ENCODE data around the gene BPIFA1. TPM values are rescaled to one million over a fixed set of nuclear protein-coding genes. Genes with fewer than 3 reads are reported as not detected.

Gene BPIFA1
- total and polyA plus RNA-seq, 2 experiments from 2014 or later, result not detected

GRCh38 chr20:33263784-33264183 lies 28.0 kb downstream of the BPIFA1 start:
- peaks cover 3% of the 10 kb centered on the region; the same call in 1 of the 2 replicates for H4K20me1 ChIP-seq (replicated peaks; ENCODE audit: insufficient read depth)
- ATAC-seq, result no peak

More at GRCh38 chr20:33263784-33264183, 28.0 kb downstream of the BPIFA1 start:
- TF ChIP-seq REST (IDR thresholded peaks at IDR 0.05; ENCODE audit: unreplicated experiment), result no peak
- TF ChIP-seq ETS1 (IDR thresholded peaks at IDR 0.05), result no peak
- no peak for TF ChIP-seq STAT1 (IDR thresholded peaks at IDR 0.05; ENCODE audit: unreplicated experiment)
- TF ChIP-seq JUNB (IDR thresholded peaks at IDR 0.05; ENCODE audit: unreplicated experiment), result no peak
- TF ChIP-seq ZNF114 (CRISPR knock-in tag; IDR thresholded peaks at IDR 0.05), result no peak
- no peak for TF ChIP-seq EZH2phosphoT487 (IDR thresholded peaks at IDR 0.05; ENCODE audit: unreplicated experiment)
- no peak for TF ChIP-seq ZNF462 (CRISPR knock-in tag; IDR thresholded peaks at IDR 0.05)
- TF ChIP-seq EZH2 (IDR thresholded peaks at IDR 0.05; ENCODE audit: low read depth, unreplicated experiment), result no peak
- no peak for TF ChIP-seq ZNF331 (CRISPR knock-in tag; IDR thresholded peaks at IDR 0.05; ENCODE audit: low read depth)
- no peak for TF ChIP-seq NANOG (IDR thresholded peaks at IDR 0.05; ENCODE audit: borderline replicate concordance)
- TF ChIP-seq CREB1 (CRISPR knock-in tag; IDR thresholded peaks at IDR 0.05; ENCODE audit: low read depth), result no peak
- TF ChIP-seq CTCF (conservative IDR thresholded peaks at IDR 0.05; ENCODE audit: low read depth in 2 of 2), result no peak
- no peak for TF ChIP-seq POLR2AphosphoS5 (IDR thresholded peaks at IDR 0.05; ENCODE audit: low read depth)
- no peak for DNase-seq (ENCODE audit: low spot score)
- no peaks in the 10 kb centered on the region for H3K36me3 ChIP-seq (ENCODE audit: insufficient read depth)
- H3K4me3 ChIP-seq, result no peak overlapping the region
- H3K27me3 ChIP-seq (ENCODE audit: insufficient read depth), result no peaks in the 10 kb centered on the region
- no peak overlapping the region for H3K27ac ChIP-seq (ENCODE audit: low read depth)
- no peaks in the 10 kb centered on the region for H3K4me1 ChIP-seq (ENCODE audit: insufficient read depth)
- H2AFZ ChIP-seq, result no peak overlapping the region
- Mint-ChIP-seq H3K27ac (no peak overlapping the region), H3K9me3 (peaks cover 3% of the 10 kb centered on the region; the same call in 1 of the 3 replicates), H3K4me3 (no peak overlapping the region), H3K27me3 (ENCODE audit: insufficient read depth, low read depth, poor library complexity) (peaks cover 12% of the 10 kb centered on the region), H3K4me1 (no peaks in the 10 kb centered on the region; the same call in 2 of the 3 replicates), H3K36me3 (ENCODE audit: low read depth) (no peaks in the 10 kb centered on the region)
- H3K79me2 ChIP-seq (replicated peaks; ENCODE audit: insufficient read depth), result no peaks in the 10 kb centered on the region
- H3F3A ChIP-seq (replicated peaks; ENCODE audit: low read depth), result no peaks in the 10 kb centered on the region
- H3K9me2 ChIP-seq (ENCODE audit: insufficient read depth), result peaks cover 3% of the 10 kb centered on the region; the same call in 1 of the 2 replicates
- H3K4me2 ChIP-seq, result no peak overlapping the region

Measured in GM23338 (cell line).